ENCODE results near the gene TMTC2. TPM values are rescaled to one million over a fixed set of nuclear protein-coding genes. Genes with fewer than 3 reads are reported as not detected.

Gene TMTC2
- total and polyA plus RNA-seq, 2 donors (not counting 3 experiments of a cell fraction or from before 2014, with no cell fraction given), result 4.1 to 7.8 TPM

GRCh38 chr12:83161456-83161855, 474.8 kb downstream of the TMTC2 start:
- dilution Hi-C loops (cut with MboI; ENCODE audit: extremely low pct_ligation_motif_present, low sequenced_read_pairs), result no loop called here
- intact Hi-C loops (cut with micrococcal nuclease), result no loop called here
- H3K27ac ChIP-seq (ENCODE audit: insufficient read depth, low read depth, low read length), result no peak overlapping the region
- no peak overlapping the region for H3K9ac ChIP-seq (replicated peaks; ENCODE audit: extremely low read depth, insufficient read depth, low read length)
- no peaks in the 10 kb centered on the region for H3K79me2 ChIP-seq (ENCODE audit: control insufficient read depth, insufficient read depth, low read length)
- H3K27me3 ChIP-seq (ENCODE audit: control insufficient read depth in 2 of 2, insufficient read depth in 2 of 2, low read length in 2 of 2), result peaks cover 0 to 2% of the 10 kb centered on the region in 2 experiments
- POLR2A ChIA-PET, result no interaction called here
- FAIRE-seq (no peak), DNase-seq (ENCODE audit: low read depth, low spot score) (no peak)
- BruUV-seq (replicated peaks), result no TSS peak
- no peak overlapping the region for H2AFZ ChIP-seq (ENCODE audit: low read depth, low read length)
- no peaks in the 10 kb centered on the region for H3K9me3 ChIP-seq (replicated peaks; ENCODE audit: control insufficient read depth, insufficient read depth, low read length)
- CTCF ChIA-PET, result no interaction called here
- H3K9me1 ChIP-seq (replicated peaks; ENCODE audit: control insufficient read depth, extremely low read depth, insufficient read depth, low read length), result no peaks in the 10 kb centered on the region
- TF ChIP-seq EZH2 (IDR thresholded peaks at IDR 0.05; ENCODE audit: borderline replicate concordance, low read depth, low read length, severe bottlenecking) (no peak), CTCF (IDR thresholded peaks at IDR 0.05; ENCODE audit: extremely low read depth in 1 of 2, insufficient read depth in 1 of 2, low read depth in 1 of 2, low read length in 2 of 2) (no peak), POLR2AphosphoS5 (IDR thresholded peaks at IDR 0.05; ENCODE audit: insufficient read depth, low read depth, low read length) (no peak), FOS (IDR thresholded peaks at IDR 0.05; ENCODE audit: borderline replicate concordance, insufficient read depth, low read length) (no peak), GATA2 (IDR thresholded peaks at IDR 0.05; ENCODE audit: insufficient read depth, insufficient read length, low read depth, low read length) (no peak), POLR2A (IDR thresholded peaks at IDR 0.05; ENCODE audit: low read depth, low read length) (no peak), MAX (IDR thresholded peaks at IDR 0.05; ENCODE audit: insufficient read depth, insufficient read length) (no peak), JUN (IDR thresholded peaks at IDR 0.05; ENCODE audit: borderline replicate concordance, insufficient read depth, insufficient read length, low read depth) (no peak), MYC (IDR thresholded peaks at IDR 0.05; ENCODE audit: low read depth, low read length) (no peak)
- no peak overlapping the region for H3K4me3 ChIP-seq (replicated peaks in 1 of 3; ENCODE audit: insufficient read depth in 1 of 3, low read depth in 1 of 3, low read length in 3 of 3)
- no peak overlapping the region for H3K4me2 ChIP-seq (ENCODE audit: insufficient read depth, low read length)
- no peaks in the 10 kb centered on the region for H4K20me1 ChIP-seq (replicated peaks; ENCODE audit: control insufficient read depth, extremely low read depth, insufficient read depth, low read length)
- H3K36me3 ChIP-seq (ENCODE audit: control insufficient read depth in 2 of 2, extremely low read depth in 1 of 2, insufficient read depth in 2 of 2, low read length in 2 of 2), result no peaks in the 10 kb centered on the region
- no peaks in the 10 kb centered on the region for H3K4me1 ChIP-seq (ENCODE audit: control insufficient read depth, extremely low read depth, insufficient read depth, low read length)
